Nephron (organoid): Measurements from ENCODE around the gene PAIP2B.

Experiments
- H3K27ac Mint-ChIP-seq, 3 experiments: 2 replicates each; pipeline ENCODE4 v1.8.0; 2020; ENCODE audit warnings: mixed read lengths in 3 of 3, mild to moderate bottlenecking in 2 of 3, moderate library complexity in 1 of 3
- H3K27me3 Mint-ChIP-seq: 2 replicates; pipeline ENCODE4 v1.8.0; 2021; ENCODE audit warnings: low read depth, mild to moderate bottlenecking, moderate library complexity, mixed read lengths
- H3K36me3 Mint-ChIP-seq: 2 replicates; pipeline ENCODE4 v1.8.0; 2020; ENCODE audit warnings: low read depth, mixed read lengths
- H3K4me1 Mint-ChIP-seq: 2 replicates; pipeline ENCODE4 v1.8.0; 2020; ENCODE audit warnings: mixed read lengths
- H3K4me3 Mint-ChIP-seq, 3 experiments: 2 replicates each; pipeline ENCODE4 v1.8.0; 2020; ENCODE audit warnings: mild to moderate bottlenecking in 3 of 3, mixed read lengths in 3 of 3, moderate library complexity in 2 of 3
- H3K9me3 Mint-ChIP-seq: 2 replicates; pipeline ENCODE4 v1.8.0; 2020; ENCODE audit warnings: mixed read lengths
- CTCF ChIP-seq, 3 experiments: fragments of 200-600 bp; sonication (generic); IDR thresholded peaks; one replicate each; pipeline ENCODE4 v1.5.0; 2021; ENCODE audit warnings: antibody characterized with exemption in 3 of 3; ENCODE audit not compliant: unreplicated experiment in 3 of 3

The PAIP2B gene

DNA sequence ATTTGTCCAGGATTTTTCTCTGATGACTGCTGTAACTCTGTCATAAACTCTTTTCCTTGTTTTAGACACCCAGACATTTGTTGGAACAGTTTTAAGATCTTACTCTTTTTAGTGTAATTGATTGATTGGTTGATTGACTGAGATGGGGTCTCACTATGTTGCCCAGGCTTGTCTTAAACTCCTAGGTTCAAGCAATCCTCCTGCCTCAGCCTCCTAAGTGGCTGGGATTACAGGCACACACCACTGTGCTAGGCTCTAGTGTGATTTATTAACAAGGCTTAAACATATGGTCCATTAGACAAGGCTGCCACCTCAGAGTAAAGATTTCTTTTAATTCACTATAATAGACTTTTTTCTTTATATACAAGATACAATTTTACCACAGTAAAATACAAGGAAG lies 2.0 kb downstream of the PAIP2B start:
- Mint-ChIP-seq H3K36me3 (no peaks in the 10 kb centered on the region), H3K27ac (no peak overlapping the region)
- no peak for TF ChIP-seq CTCF (IDR thresholded peaks at IDR 0.05; ENCODE audit: unreplicated experiment in 3 of 3)

DNA sequence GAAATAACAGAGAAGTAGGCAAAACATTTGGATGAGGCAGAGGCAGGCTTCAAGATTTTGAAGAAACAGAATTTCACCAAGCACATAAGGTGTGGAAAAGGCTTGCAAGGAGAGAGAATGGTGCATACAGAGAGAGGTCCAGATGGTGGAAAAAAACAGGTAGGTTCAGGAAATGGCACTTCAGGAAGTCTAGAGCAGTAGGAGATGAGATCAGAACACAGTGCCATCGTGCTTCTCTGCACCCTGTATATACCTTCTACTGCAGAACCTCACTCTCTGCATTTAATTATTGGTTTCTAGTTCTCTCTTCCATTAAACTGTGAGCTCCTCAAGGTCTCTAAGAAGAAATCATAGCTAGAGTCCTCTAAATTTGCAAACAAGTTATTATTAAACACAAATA lies 2.4 kb downstream of the PAIP2B start:
- H3K36me3 Mint-ChIP-seq = no peaks in the 10 kb centered on the region
- no peak overlapping the region for H3K27ac Mint-ChIP-seq
- H3K9me3 Mint-ChIP-seq = peaks cover 3% of the 10 kb centered on the region
- no peaks in the 10 kb centered on the region for H3K4me1 Mint-ChIP-seq
- no peaks in the 10 kb centered on the region for H3K27me3 Mint-ChIP-seq
- TF ChIP-seq CTCF (IDR thresholded peaks at IDR 0.05; ENCODE audit: unreplicated experiment in 3 of 3) = no peak
- peak overlapping the region in 2 of 3 experiments; percentile 54 to 55 for H3K4me3 Mint-ChIP-seq

More for the DNA sequence above, 2.0 kb downstream of the PAIP2B start:
- peaks cover 4% of the 10 kb centered on the region for H3K9me3 Mint-ChIP-seq
- no peaks in the 10 kb centered on the region for H3K27me3 Mint-ChIP-seq
- no peaks in the 10 kb centered on the region for H3K4me1 Mint-ChIP-seq
- peak overlapping the region in 2 of 3 experiments; percentile 93 to 94 for H3K4me3 Mint-ChIP-seq

- peak overlapping the region; percentile 41 to 54 (median 53) for H3K4me3 Mint-ChIP-seq
- no peak overlapping the region for H3K27ac Mint-ChIP-seq
- H3K4me1 Mint-ChIP-seq = no peaks in the 10 kb centered on the region
Measured at GRCh38 chr2:71223767-71224333, 3.1 kb downstream of the PAIP2B start.

GRCh38 chr2:71220743-71221142 lies 6.2 kb downstream of the PAIP2B start:
- no peaks in the 10 kb centered on the region for H3K4me1 Mint-ChIP-seq
- H3K27me3 Mint-ChIP-seq = no peaks in the 10 kb centered on the region
- no peak overlapping the region for H3K27ac Mint-ChIP-seq
- no peak for TF ChIP-seq CTCF (IDR thresholded peaks at IDR 0.05; ENCODE audit: unreplicated experiment in 3 of 3)
- no peaks in the 10 kb centered on the region for H3K36me3 Mint-ChIP-seq
- no peak overlapping the region for H3K4me3 Mint-ChIP-seq
- no peaks in the 10 kb centered on the region for H3K9me3 Mint-ChIP-seq

More at GRCh38 chr2:71223767-71224333, 3.1 kb downstream of the PAIP2B start:
- Mint-ChIP-seq H3K9me3 (no peaks in the 10 kb centered on the region), H3K27me3 (no peaks in the 10 kb centered on the region), H3K36me3 (no peaks in the 10 kb centered on the region)
- peak in 2 of 3 experiments; percentile 44 to 45 for TF ChIP-seq CTCF (IDR thresholded peaks at IDR 0.05; ENCODE audit: unreplicated experiment in 3 of 3)

DNA sequence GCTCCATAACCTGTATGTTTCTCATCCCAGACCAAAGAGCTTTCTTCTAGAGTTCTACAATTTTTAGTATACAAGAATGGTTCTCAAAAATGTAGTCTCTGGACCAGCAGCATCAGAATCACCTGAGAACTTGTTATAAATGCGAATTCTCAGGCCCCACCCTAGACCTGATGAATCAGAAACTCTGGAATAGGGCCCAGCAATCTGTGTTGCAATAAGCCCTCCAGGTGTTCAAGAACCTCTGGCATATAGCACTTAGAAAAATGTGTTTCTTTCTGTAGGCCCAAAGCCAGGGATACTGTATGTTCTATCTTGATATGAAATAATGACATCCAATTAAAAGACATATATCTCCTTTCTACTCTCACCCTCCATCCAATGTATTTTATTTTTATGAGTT lies 10.4 kb downstream of the PAIP2B start:
- no peak for TF ChIP-seq CTCF (IDR thresholded peaks at IDR 0.05; ENCODE audit: unreplicated experiment in 3 of 3)
- Mint-ChIP-seq H3K4me1 (no peaks in the 10 kb centered on the region), H3K36me3 (no peaks in the 10 kb centered on the region), H3K4me3 (no peak overlapping the region), H3K27ac (no peak overlapping the region), H3K9me3 (no peaks in the 10 kb centered on the region), H3K27me3 (no peaks in the 10 kb centered on the region)

DNA sequence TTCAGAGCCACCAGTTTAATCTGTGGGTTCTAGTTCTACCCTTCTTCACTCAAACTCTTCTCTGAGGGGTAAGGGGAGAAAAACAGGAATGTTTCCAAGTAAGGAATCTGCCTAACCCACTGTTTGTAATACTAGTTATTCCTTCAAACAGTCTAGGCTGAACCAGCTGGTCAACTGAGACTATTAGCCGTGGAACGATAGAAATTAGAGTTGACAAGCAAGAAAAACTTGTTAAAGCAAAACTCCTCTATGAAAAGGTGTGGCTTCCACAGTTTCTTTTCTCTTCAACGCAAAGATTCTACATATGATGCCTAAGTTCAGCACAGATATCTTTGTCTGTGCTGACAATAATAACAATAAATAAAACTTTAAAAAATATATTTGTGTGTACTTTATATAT lies 11.5 kb downstream of the PAIP2B start:
- Mint-ChIP-seq H3K27ac (no peak overlapping the region), H3K4me3 (no peak overlapping the region), H3K27me3 (no peaks in the 10 kb centered on the region), H3K4me1 (no peaks in the 10 kb centered on the region), H3K36me3 (no peaks in the 10 kb centered on the region), H3K9me3 (no peaks in the 10 kb centered on the region)
- no peak for TF ChIP-seq CTCF (IDR thresholded peaks at IDR 0.05; ENCODE audit: unreplicated experiment in 3 of 3)
